Activated CD8-positive, alpha-beta memory T cell treated with anti-CD3 and anti-CD28 coated beads, Interleukin-2, amount 50 U/mL, for 24 hours (primary cell): Measurements from ENCODE around the gene ATRNL1.

ENCODE experiments used
- DNase-seq: peaks from one replicate; pipeline ENCODE4 v3.0.0-alpha.2; 2020; ENCODE audit errors: extremely low read depth

ATRNL1 gene

DNA sequence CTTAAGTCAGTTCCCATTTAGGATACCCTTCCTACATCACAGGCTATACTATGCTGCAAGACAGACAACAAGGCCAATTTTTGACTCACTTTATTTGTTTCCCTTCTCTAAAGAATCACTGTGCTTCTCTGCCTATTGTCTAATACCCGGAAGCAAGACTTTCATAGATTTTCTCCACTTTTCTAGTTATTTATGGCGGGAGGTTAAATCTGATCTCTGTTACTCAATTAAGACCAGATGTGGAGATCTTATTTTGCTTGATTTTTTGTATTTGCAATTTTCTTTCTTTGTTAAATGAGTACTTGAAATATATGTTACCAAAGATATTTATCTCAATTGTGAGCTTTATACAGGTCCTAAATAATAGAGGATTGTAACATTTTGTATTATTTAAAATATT is 511.5 kb downstream of the ATRNL1 start:
- DNase-seq: no peak

GRCh38 chr10:115606086-115606485 is 512.9 kb downstream of the ATRNL1 start:
- no peak for DNase-seq

DNA sequence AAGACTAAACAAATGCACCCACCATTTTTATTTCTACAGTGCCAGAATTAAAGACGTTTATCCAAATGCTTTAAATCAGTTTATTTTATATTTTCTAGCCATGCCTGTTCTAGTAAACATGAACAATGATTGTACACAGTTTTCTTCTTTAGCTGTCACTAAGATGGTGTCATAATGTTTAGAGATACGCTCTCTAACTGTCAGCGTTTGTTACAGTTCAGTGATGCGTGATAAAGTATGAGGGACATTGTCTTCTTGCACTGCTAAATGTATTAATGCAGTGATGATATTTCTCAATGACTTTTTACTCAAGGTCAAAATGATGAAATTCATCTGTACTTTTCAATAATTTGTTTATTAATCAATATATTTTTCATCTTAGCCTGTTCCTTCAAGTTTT is 513.6 kb downstream of the ATRNL1 start:
- DNase-seq: no peak

DNA sequence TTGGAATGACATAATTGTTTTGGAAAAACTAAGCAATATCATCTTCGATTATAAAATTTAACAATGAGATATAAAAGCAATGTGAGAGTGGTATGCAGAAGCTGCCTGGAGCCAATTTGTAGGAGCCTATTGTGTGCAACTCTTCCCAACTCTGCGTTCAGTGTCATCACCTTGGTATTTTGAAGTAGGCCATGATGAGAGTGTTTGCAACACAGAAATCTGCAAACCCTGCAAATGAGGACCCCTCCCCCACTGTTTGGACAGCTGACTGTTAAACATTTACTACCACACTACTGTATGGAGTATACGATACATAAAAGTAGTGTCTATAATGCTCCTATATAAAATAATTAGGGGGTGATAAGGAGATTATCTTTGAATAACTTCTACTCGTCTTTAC is 531.3 kb downstream of the ATRNL1 start:
- DNase-seq: no peak

DNA sequence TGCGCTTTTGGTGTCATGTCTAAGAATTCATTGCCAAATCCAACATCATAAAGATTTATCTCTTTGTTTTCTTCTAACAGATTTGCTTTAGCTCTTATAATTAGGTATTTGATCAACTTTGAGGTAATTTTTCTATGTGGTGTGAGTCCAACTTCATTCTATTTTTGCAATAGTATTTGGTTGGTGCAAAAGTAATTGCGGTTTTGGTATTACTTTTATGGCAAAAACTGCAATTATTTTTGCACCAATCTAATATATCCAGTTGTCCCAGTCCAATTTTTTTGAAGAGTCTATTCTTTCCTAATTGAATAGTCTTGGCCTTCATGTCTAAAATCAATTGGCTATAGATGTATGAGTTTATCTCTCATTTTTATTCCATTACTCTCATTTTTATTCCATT is 535.5 kb downstream of the ATRNL1 start:
- no peak for DNase-seq

GRCh38 chr10:115638246-115638645 is 545.1 kb downstream of the ATRNL1 start:
- DNase-seq: no peak

- no peak for DNase-seq
Measured at GRCh38 chr10:115649217-115649616, 556.1 kb downstream of the ATRNL1 start.

GRCh38 chr10:115653473-115653872 is 560.3 kb downstream of the ATRNL1 start:
- no peak for DNase-seq

- no peak for DNase-seq
Measured at GRCh38 chr10:115654961-115655360, 561.8 kb downstream of the ATRNL1 start.

GRCh38 chr10:115657161-115657860 is 564.1 kb downstream of the ATRNL1 start:
- DNase-seq: no peak

DNA sequence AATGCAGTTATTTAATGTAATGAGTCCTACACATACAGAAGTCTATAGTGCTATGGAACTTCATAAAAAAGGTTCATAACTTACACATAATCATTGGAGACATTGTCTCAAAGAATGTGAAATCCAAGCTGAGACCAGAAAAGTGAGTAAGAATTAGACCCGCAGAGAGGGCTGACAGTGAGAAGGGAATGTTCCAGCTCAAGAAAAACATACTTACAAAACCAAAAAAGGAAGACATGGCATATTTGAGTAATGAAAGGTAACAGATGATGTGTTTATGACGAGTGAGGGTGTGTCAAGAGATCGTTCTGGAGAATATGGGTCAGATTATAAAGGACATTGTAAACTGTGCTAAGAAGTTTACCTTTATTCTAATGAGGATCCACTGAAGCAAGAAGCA is 566.5 kb downstream of the ATRNL1 start:
- no peak for DNase-seq

DNA sequence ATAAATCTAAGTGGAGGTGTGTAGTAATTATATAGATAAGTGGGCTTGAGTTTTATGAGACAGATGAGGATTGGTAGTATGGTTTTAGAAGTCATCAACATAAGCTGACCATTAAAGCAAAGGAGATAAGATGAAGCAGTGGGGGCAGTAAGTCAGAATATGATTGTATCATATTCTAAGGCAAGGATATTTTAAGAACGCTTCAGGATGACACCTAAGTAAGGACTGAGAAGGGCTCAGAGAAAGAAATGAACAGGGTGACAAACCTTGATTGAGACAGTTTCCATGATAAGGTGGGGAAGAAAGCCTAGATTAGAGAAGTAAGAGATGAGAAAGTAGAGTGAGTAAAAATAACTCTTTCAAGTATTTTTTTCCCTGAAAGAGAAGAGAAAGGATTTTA is 567.2 kb downstream of the ATRNL1 start:
- DNase-seq: no peak

DNA sequence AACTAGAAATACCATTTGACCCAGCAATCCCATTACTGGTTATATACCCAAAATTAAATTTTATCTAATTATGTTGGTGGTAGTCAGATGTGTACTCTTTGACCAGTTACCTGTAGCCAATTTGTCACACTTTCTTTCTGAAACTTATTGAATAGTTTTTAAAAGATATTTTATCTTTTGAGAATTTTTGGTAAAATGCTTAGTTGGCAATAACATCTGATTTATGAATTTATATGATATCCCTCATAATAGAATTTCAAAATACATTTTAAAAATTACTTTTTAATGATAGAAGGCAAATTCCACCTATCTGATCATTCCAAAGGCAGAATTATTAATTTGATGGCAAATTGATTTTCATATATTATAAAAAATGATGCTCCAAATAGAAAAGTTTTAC is 569.3 kb downstream of the ATRNL1 start:
- no peak for DNase-seq

GRCh38 chr10:115665549-115665948 is 572.4 kb downstream of the ATRNL1 start:
- DNase-seq: no peak

DNA sequence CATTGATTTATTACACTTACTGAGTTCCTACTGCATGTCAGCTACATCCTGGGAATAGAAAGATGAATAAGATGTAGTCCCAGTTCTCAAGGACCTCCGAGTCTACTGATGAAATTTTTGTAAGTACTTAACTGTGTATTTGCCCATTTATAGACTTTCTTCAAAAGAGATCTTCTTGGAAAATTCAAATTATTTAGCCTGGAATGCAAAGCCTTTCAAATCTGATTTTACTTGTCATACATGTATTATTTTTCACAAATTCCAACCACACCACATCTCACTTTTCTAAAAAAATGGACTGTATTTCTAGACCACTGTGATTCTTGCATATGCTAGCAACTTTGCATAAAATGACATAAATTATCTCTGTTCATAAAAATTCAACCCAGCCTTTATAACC is 581.3 kb downstream of the ATRNL1 start:
- DNase-seq: no peak

- no peak for DNase-seq
Measured at GRCh38 chr10:115696747-115697146, 603.6 kb downstream of the ATRNL1 start.

- DNase-seq: no peak
Measured at GRCh38 chr10:115706026-115706425, 612.9 kb downstream of the ATRNL1 start.

DNA sequence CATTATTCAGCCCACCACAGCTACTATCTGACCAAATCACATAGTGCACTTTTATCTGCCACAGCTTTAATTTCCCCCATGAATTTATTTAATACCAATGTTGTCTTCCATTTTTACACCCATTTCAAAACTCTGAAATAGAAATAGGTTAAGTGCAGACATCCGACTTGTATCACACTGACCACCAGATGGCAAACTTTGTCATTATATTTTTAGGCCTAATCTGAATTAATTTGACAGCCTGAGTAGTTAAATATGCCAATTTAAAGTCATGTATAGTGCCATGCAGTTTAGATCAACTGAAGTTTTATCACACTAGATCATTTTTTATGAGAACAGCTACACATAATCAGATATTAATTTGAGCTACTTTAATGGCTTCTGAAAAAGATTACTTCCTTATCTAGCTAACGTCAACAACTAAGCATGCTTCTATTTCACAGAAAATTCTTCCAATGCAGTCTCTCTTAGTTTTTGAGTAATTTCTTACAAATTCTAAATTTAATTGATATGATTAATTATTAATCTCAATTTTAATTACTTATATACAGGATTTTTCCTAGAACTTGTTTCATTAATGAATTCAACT is 613.4 kb downstream of the ATRNL1 start:
- no peak for DNase-seq

DNA sequence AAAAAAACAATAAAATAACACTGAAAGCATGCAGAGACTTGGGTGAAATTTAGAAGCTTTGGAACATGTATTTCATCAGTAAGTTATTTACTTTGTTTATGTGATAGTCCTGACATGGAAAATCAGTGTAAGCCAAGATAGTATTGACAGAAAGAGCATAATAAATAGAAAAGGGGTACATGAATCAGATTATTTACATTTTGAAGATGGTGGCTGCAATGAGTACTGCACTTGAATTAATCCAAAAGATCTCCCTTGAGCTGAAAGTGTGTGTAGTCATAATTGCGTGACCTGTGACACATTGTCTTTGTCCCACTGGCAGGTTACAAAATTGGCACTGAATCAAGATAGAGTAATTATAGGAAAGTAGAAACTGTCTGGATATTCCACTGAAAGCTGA is 617.0 kb downstream of the ATRNL1 start:
- no peak for DNase-seq

DNA sequence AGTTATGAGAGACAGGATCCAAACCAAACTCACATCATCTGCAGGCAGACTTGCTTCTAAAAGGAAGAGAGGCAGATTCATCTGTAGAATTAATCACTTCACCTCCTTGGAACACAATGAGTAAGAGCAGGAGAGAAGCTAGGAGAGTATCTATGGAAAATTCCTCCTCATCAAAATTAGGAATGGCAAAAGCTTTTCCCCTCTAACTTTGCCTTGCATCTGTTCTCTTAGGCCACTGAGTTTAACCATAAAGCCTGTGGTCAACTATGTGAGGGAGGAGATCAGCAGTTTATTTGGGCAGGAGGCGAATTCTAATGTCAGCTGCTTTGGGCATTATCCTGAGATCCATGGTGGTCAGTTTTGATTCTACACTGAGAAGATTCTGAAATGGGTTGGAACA is 618.1 kb downstream of the ATRNL1 start:
- no peak for DNase-seq

GRCh38 chr10:115720121-115720520 is 627.0 kb downstream of the ATRNL1 start:
- DNase-seq: no peak

DNA sequence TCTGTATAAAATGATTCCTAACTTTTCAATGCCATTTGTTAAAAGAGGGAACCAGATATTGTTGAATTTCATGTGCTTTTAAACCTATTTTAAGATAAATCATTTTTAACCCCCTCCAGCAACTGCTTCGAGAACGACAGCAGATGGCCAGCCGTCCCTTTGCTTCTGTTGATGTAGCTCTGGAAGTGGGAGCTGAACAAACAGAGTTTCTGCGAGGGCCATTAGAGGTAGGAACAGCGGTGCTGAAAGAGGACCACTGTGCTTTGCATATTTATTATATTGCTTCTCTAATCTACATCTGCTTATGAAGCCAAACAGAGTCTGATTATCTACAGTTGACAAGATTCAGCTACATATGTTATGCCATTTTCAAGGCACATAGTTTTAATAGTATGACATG is 634.0 kb downstream of the ATRNL1 start:
- no peak for DNase-seq

DNA sequence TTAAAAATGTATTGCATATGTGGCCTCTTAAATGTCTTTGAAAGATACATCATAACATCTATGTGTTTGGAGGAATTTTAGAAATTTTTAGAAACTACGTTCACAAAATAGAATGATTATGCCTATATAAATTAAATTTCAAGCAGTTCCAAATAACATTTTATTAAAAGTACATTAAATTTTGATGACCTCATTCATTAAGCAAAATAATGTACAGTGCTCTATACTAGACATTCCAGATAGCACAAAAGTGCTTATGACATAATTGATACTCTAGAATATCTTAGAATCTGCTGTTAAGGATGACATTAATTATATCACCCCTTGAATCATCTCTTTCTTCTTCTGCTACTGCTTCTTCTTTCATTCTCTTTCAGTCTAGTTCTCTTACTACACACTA is 650.9 kb downstream of the ATRNL1 start:
- DNase-seq: no peak

GRCh38 chr10:115745943-115746342 is 652.8 kb downstream of the ATRNL1 start:
- no peak for DNase-seq
